ENCODE data around the gene PTPN23. TPM values are rescaled to one million over a fixed set of nuclear protein-coding genes. Genes with fewer than 3 reads are reported as not detected.

The PTPN23 gene
- total and polyA plus RNA-seq, 2 experiments from 2014 or later: 14.3 to 48.8 TPM

GRCh38 chr3:47440131-47440530 lies 59.3 kb downstream of the PTPN23 start:
- no peak overlapping the region for H3K27ac Mint-ChIP-seq
- Histone ChIP-seq H3F3A (replicated peaks; ENCODE audit: low read depth) (peaks cover 10% of the 10 kb centered on the region), H3K27ac (ENCODE audit: low read depth) (no peak overlapping the region), H3K36me3 (ENCODE audit: insufficient read depth) (0 out of 2 replicates have a peak, but pooled peaks cover 15% of the 10 kb centered on the region), H3K4me3 (no peak overlapping the region), H3K4me1 (ENCODE audit: insufficient read depth) (0 out of 2 replicates have a peak, but pooled peaks cover 8% of the 10 kb centered on the region), H3K9me2 (ENCODE audit: insufficient read depth) (no peaks in the 10 kb centered on the region), H3K27me3 (ENCODE audit: insufficient read depth) (no peaks in the 10 kb centered on the region), H3K4me2 (no peak overlapping the region), H3K79me2 (replicated peaks; ENCODE audit: insufficient read depth) (peaks cover 44% of the 10 kb centered on the region), H2AFZ (no peak overlapping the region), H4K20me1 (replicated peaks; ENCODE audit: insufficient read depth) (peaks cover 23% of the 10 kb centered on the region)
- H3K36me3 Mint-ChIP-seq (ENCODE audit: low read depth): peaks cover 45% of the 10 kb centered on the region
- H3K27me3 Mint-ChIP-seq (ENCODE audit: insufficient read depth, low read depth, poor library complexity): no peaks in the 10 kb centered on the region
- ATAC-seq: peak; percentile 81
- DNase-seq (ENCODE audit: low spot score): peak; percentile 53
- no peaks in the 10 kb centered on the region for H3K9me3 Mint-ChIP-seq
- no peak overlapping the region for H3K4me3 Mint-ChIP-seq
- TF ChIP-seq CTCF (conservative IDR thresholded peaks at IDR 0.05; ENCODE audit: low read depth in 2 of 2) (peak; percentile 51 to 61), ZNF462 (CRISPR knock-in tag; IDR thresholded peaks at IDR 0.05) (no peak)
- peaks cover 13% of the 10 kb centered on the region for H3K4me1 Mint-ChIP-seq

Measured in GM23338 (cell line).